ENCODE results near the gene MAG.
"Not testable (repeated sequence)": the region's sequence is repeated elsewhere in the genome, so short reads cannot be mapped to it uniquely, and the experiment has no call there.

DNA sequence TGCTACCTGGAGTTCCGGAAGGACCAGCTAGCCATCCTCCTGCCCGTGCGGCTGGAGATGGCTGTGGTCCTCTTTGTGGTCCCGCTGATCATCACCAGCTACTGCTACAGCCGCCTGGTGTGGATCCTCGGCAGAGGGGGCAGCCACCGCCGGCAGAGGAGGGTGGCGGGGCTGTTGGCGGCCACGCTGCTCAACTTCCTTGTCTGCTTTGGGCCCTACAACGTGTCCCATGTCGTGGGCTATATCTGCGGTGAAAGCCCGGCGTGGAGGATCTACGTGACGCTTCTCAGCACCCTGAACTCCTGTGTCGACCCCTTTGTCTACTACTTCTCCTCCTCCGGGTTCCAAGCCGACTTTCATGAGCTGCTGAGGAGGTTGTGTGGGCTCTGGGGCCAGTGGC is 67.4 kb downstream of the MAG start:
- TF ChIP-seq, protein P1, sequence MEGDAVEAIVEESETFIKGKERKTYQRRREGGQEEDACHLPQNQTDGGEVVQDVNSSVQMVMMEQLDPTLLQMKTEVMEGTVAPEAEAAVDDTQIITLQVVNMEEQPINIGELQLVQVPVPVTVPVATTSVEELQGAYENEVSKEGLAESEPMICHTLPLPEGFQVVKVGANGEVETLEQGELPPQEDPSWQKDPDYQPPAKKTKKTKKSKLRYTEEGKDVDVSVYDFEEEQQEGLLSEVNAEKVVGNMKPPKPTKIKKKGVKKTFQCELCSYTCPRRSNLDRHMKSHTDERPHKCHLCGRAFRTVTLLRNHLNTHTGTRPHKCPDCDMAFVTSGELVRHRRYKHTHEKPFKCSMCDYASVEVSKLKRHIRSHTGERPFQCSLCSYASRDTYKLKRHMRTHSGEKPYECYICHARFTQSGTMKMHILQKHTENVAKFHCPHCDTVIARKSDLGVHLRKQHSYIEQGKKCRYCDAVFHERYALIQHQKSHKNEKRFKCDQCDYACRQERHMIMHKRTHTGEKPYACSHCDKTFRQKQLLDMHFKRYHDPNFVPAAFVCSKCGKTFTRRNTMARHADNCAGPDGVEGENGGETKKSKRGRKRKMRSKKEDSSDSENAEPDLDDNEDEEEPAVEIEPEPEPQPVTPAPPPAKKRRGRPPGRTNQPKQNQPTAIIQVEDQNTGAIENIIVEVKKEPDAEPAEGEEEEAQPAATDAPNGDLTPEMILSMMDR (IDR thresholded peaks at IDR 0.05; ENCODE audit: insufficient read depth, low read length), result not testable (repeated sequence)
- TF ChIP-seq POLR2AphosphoS5 (IDR thresholded peaks at IDR 0.05; ENCODE audit: low read depth), result not testable (repeated sequence)

All from HL-60 (cell line).